Lower lobe of right lung (tissue), 2 donors: ENCODE results near the gene GDAP1L1. TPM values are rescaled to one million over a fixed set of nuclear protein-coding genes. Genes with fewer than 3 reads are reported as not detected.

Source experiments
- ATAC-seq, 2 donors: fragments of 200-7000 bp; cut with Tn5 transposase; one replicate each; pipeline ENCODE4 v1.9.1; 2020 to 2022; ENCODE audit warnings: mild to moderate bottlenecking in 2 of 2, moderate library complexity in 2 of 2
- DNase-seq: peaks from one replicate; pipeline ENCODE4 v3.0.0-alpha.2; 2020
- H3K27ac ChIP-seq: fragments of 200-600 bp; one replicate; pipeline ENCODE4 v1.8.0; 2022
- H3K27me3 ChIP-seq: fragments of 200-600 bp; one replicate; pipeline ENCODE4 v1.8.0; 2022; ENCODE audit warnings: low read depth
- H3K36me3 ChIP-seq: fragments of 200-600 bp; one replicate; pipeline ENCODE4 v1.8.0; 2022; ENCODE audit warnings: mild to moderate bottlenecking
- H3K4me1 ChIP-seq: fragments of 200-600 bp; one replicate; pipeline ENCODE4 v1.8.0; 2022
- H3K4me3 ChIP-seq: fragments of 200-600 bp; one replicate; pipeline ENCODE4 v1.8.0; 2022; ENCODE audit warnings: mild to moderate bottlenecking
- H3K9me3 ChIP-seq: fragments of 200-600 bp; one replicate; pipeline ENCODE4 v1.8.0; 2022
- intact Hi-C: fragments of 100-400 bp; cut with DNase I; formaldehyde crosslinking; loops from one replicate; pipeline ENCODE4 v1.11.0; 2022
- total RNA-seq: library from RNA; stranded (reverse); fragmentation: NEBNext Ultra II Directional; extraction: Animal tissue kit (Norgen Biotek cat#: 25700); gene quantifications from one replicate; pipeline ENCODE4 v1.2.1, GENCODE V29; 2021
- TF ChIP-seq, protein P1 (sequence below): fragments of 200-600 bp; IDR thresholded peaks from one replicate; pipeline ENCODE4 v1.8.0; 2022; ENCODE audit warnings: antibody characterized with exemption, mild to moderate bottlenecking
- donor health status: DM: no; HTN: yes; CAD: no; lungs with severe emphysema.

Gene GDAP1L1
- total RNA-seq, 1 donor from 2014 or later, result not detected

- Histone ChIP-seq H3K4me1 (no peaks in the 10 kb centered on the region), H3K27me3 (peaks cover 19% of the 10 kb centered on the region), H3K4me3 (no peak overlapping the region), H3K36me3 (no peaks in the 10 kb centered on the region), H3K9me3 (no peaks in the 10 kb centered on the region), H3K27ac (no peak overlapping the region)
- ATAC-seq (no peak), DNase-seq (no peak)
- intact Hi-C loops, result no loop called here
- TF ChIP-seq, protein P1, sequence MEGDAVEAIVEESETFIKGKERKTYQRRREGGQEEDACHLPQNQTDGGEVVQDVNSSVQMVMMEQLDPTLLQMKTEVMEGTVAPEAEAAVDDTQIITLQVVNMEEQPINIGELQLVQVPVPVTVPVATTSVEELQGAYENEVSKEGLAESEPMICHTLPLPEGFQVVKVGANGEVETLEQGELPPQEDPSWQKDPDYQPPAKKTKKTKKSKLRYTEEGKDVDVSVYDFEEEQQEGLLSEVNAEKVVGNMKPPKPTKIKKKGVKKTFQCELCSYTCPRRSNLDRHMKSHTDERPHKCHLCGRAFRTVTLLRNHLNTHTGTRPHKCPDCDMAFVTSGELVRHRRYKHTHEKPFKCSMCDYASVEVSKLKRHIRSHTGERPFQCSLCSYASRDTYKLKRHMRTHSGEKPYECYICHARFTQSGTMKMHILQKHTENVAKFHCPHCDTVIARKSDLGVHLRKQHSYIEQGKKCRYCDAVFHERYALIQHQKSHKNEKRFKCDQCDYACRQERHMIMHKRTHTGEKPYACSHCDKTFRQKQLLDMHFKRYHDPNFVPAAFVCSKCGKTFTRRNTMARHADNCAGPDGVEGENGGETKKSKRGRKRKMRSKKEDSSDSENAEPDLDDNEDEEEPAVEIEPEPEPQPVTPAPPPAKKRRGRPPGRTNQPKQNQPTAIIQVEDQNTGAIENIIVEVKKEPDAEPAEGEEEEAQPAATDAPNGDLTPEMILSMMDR, result no peak
These were observed 1.3 kb downstream of the GDAP1L1 start for GRCh38 chr20:44248410-44248759.

DNA sequence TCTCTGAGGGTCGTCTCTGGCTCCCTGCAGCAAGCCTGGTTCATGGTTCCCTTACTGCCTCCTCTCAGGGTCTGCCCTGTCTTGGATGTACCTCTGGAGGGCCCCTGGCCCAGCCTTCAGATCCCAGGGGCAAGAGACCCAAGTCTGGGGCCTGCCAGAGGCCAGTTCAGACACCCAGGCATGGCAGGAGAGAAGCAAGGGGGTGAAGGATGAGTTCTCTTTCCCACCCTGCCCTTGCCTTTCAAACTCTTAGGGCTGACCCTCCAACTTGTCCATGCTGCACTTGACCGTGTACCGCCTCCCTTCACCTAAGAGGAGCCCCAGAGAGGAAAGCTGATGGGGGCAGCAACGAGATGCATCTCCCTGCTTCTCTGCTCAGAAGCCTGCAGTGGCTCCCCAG lies 4.2 kb downstream of the GDAP1L1 start:
- Histone ChIP-seq H3K36me3 (no peaks in the 10 kb centered on the region), H3K4me3 (no peak overlapping the region), H3K4me1 (no peaks in the 10 kb centered on the region), H3K9me3 (no peaks in the 10 kb centered on the region), H3K27ac (no peak overlapping the region), H3K27me3 (peaks cover 19% of the 10 kb centered on the region)
- DNase-seq (no peak), ATAC-seq (no peak)
- intact Hi-C loops, result no loop called here
- TF ChIP-seq, protein P1, result no peak

GRCh38 chr20:44253528-44253927 lies 6.4 kb downstream of the GDAP1L1 start:
- TF ChIP-seq, protein P1, result no peak
- ATAC-seq, result no peak
- H3K27ac ChIP-seq, result no peak overlapping the region
- no peak for DNase-seq
- peaks cover 3% of the 10 kb centered on the region for H3K27me3 ChIP-seq
- intact Hi-C loops, result no loop called here
- H3K36me3 ChIP-seq, result no peaks in the 10 kb centered on the region
- no peak overlapping the region for H3K4me3 ChIP-seq
- no peaks in the 10 kb centered on the region for H3K4me1 ChIP-seq
- no peaks in the 10 kb centered on the region for H3K9me3 ChIP-seq

GRCh38 chr20:44254073-44254472 lies 7.0 kb downstream of the GDAP1L1 start:
- Histone ChIP-seq H3K4me3 (no peak overlapping the region), H3K27me3 (no peaks in the 10 kb centered on the region), H3K9me3 (no peaks in the 10 kb centered on the region), H3K4me1 (no peaks in the 10 kb centered on the region), H3K27ac (no peak overlapping the region), H3K36me3 (no peaks in the 10 kb centered on the region)
- intact Hi-C loops, result no loop called here
- no peak for DNase-seq
- TF ChIP-seq, protein P1, result no peak
- no peak for ATAC-seq

DNA sequence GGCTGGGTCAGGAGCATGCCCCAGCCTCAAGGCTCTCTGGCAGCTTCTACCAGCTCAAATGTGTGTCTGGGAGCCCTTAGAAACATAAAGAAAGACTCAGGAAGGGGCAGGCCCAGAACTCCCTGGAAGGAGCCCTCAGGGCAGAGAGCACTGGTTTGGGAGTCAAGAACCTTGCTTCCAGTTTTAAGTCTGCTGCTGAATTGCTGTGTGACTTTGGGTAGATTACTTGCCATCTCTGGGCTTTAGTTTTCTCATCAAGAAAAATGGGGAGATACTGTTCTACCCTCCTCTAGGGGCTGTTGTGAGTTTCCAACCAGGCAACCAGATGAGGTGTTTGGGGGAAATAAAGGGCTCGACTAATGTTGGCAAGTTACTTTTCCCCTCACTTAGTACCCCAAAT lies 8.8 kb downstream of the GDAP1L1 start:
- no peaks in the 10 kb centered on the region for H3K27me3 ChIP-seq
- DNase-seq (no peak), ATAC-seq (no peak)
- TF ChIP-seq, protein P1, result no peak
- H3K4me3 ChIP-seq, result no peak overlapping the region
- H3K9me3 ChIP-seq, result no peaks in the 10 kb centered on the region
- H3K36me3 ChIP-seq, result no peaks in the 10 kb centered on the region
- intact Hi-C loops, result no loop called here
- no peak overlapping the region for H3K27ac ChIP-seq
- H3K4me1 ChIP-seq, result no peaks in the 10 kb centered on the region

- no peak overlapping the region for H3K27ac ChIP-seq
- no peak for DNase-seq
- no peak overlapping the region for H3K4me3 ChIP-seq
- intact Hi-C loops, result no loop called here
- no peaks in the 10 kb centered on the region for H3K36me3 ChIP-seq
- peak in 1 of 2 donors; percentile 16 for ATAC-seq
- no peaks in the 10 kb centered on the region for H3K4me1 ChIP-seq
- no peaks in the 10 kb centered on the region for H3K9me3 ChIP-seq
- TF ChIP-seq, protein P1, result no peak
- H3K27me3 ChIP-seq, result no peaks in the 10 kb centered on the region
These were observed 9.9 kb downstream of the GDAP1L1 start for GRCh38 chr20:44256961-44257360.
